ENCODE data around the gene SUN5. TPM values are rescaled to one million over a fixed set of nuclear protein-coding genes. Genes with fewer than 3 reads are reported as not detected.

Gene SUN5
- total RNA-seq, 2 experiments from 2014 or later = not detected

DNA sequence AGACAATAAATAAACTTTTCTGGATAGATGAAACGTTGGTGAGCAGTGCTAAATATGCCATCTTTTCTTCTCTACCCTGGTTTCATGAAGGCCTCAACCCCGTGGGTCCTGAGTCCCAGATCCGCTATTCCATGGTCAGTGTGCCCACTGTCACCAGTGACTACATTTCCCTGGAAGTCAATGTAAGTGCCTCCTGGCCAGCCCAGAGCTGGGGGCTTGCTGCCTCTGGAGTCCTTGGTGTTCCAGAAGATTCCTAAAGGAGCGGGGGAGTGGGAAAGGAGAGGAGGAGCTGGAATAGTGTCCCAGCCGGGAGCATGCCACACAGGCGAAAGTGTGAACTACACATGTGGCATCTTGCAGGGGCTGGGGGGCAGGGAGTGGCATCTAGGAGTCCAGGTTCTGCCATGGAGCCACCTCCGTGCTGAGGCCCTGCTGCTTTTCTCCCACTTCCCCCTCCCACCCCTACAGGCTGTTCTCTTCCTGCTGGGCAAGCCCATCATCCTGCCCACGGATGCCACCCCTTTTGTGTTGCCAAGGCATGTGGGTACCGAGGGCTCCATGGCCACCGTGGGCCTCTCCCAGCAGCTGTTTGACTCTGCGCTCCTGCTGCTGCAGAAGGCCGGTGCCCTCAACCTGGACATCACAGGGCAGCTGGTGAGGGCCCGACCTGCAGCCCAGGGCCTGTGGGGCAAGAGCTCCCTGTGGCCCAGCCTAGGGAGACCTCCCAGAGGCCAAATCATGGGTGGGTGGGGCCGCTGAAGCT, 14.1 kb upstream of the SUN5 start:
- Histone ChIP-seq H3K36me3 (ENCODE audit: insufficient read depth, low read length) (no peaks in the 10 kb centered on the region), H3K9me3 (ENCODE audit: control insufficient read depth in 1 of 2, insufficient read depth in 1 of 2, low read length in 2 of 2) (peaks cover 0 to 10% of the 10 kb centered on the region in 2 experiments), H3K4me3 (ENCODE audit: low read length) (no peak overlapping the region), H3K4me1 (ENCODE audit: insufficient read depth, low read length) (peaks cover 6% of the 10 kb centered on the region), H3K27me3 (ENCODE audit: control insufficient read depth in 1 of 2, insufficient read depth in 2 of 2, low read length in 2 of 2) (no peaks in the 10 kb centered on the region), H3K27ac (ENCODE audit: low read depth in 1 of 2, low read length in 2 of 2) (no peak overlapping the region)
- Mint-ChIP-seq H3K4me3 (no peak overlapping the region), H3K27ac (no peak overlapping the region), H3K36me3 (ENCODE audit: low read depth) (no peaks in the 10 kb centered on the region), H3K27me3 (no peaks in the 10 kb centered on the region), H3K9me3 (no peaks in the 10 kb centered on the region), H3K4me1 (ENCODE audit: low read depth) (peaks cover 14% of the 10 kb centered on the region)
- DNase-seq = no peak
- POLR2A ChIA-PET = no interaction called here
- TF ChIP-seq, protein P1, sequence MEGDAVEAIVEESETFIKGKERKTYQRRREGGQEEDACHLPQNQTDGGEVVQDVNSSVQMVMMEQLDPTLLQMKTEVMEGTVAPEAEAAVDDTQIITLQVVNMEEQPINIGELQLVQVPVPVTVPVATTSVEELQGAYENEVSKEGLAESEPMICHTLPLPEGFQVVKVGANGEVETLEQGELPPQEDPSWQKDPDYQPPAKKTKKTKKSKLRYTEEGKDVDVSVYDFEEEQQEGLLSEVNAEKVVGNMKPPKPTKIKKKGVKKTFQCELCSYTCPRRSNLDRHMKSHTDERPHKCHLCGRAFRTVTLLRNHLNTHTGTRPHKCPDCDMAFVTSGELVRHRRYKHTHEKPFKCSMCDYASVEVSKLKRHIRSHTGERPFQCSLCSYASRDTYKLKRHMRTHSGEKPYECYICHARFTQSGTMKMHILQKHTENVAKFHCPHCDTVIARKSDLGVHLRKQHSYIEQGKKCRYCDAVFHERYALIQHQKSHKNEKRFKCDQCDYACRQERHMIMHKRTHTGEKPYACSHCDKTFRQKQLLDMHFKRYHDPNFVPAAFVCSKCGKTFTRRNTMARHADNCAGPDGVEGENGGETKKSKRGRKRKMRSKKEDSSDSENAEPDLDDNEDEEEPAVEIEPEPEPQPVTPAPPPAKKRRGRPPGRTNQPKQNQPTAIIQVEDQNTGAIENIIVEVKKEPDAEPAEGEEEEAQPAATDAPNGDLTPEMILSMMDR (IDR thresholded peaks at IDR 0.05) = no peak
- intact Hi-C loops (cut with DNase I, micrococcal nuclease) = no loop called here
- ATAC-seq (ENCODE audit: poor library complexity) = no peak
- CTCF ChIA-PET = no interaction called here

DNA sequence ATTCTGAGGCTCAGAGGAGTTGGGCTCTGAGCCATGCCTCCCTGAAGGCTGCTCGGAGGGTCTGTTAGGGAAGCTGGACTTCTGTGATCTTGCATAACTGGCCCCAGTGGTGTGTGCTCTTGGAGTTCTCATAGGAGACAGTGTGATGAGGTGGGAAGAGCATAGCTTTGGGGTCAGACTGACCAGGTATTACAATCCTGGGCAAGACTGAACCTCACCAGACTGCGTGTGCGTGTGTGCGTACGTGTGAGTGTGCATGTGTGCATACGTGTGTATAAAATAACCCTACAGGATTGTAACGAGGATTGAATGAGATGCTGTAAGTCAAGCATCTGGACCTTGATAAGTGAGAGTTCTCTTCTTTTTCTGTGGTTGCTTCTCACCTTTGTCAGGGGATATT, 13.3 kb upstream of the SUN5 start:
- H3K4me3 Mint-ChIP-seq = no peak overlapping the region
- H3K27me3 Mint-ChIP-seq = no peaks in the 10 kb centered on the region
- no peak overlapping the region for H3K27ac Mint-ChIP-seq
- Histone ChIP-seq H3K27ac (ENCODE audit: low read depth in 1 of 2, low read length in 2 of 2) (no peak overlapping the region), H3K4me1 (ENCODE audit: insufficient read depth, low read length) (peaks cover 6% of the 10 kb centered on the region), H3K4me3 (ENCODE audit: low read length) (no peak overlapping the region), H3K27me3 (ENCODE audit: control insufficient read depth in 1 of 2, insufficient read depth in 2 of 2, low read length in 2 of 2) (no peaks in the 10 kb centered on the region), H3K9me3 (ENCODE audit: control insufficient read depth in 1 of 2, insufficient read depth in 1 of 2, low read length in 2 of 2) (peaks cover 0 to 10% of the 10 kb centered on the region in 2 experiments), H3K36me3 (ENCODE audit: insufficient read depth, low read length) (no peaks in the 10 kb centered on the region)
- no peaks in the 10 kb centered on the region for H3K36me3 Mint-ChIP-seq (ENCODE audit: low read depth)
- no peaks in the 10 kb centered on the region for H3K9me3 Mint-ChIP-seq
- ATAC-seq (ENCODE audit: poor library complexity) (no peak), DNase-seq (no peak)
- POLR2A ChIA-PET = no interaction called here
- TF ChIP-seq, protein P1 (IDR thresholded peaks at IDR 0.05) = no peak
- peaks cover 14% of the 10 kb centered on the region for H3K4me1 Mint-ChIP-seq (ENCODE audit: low read depth)
- CTCF ChIA-PET = no interaction called here
- intact Hi-C loops (cut with DNase I, micrococcal nuclease) = no loop called here

DNA sequence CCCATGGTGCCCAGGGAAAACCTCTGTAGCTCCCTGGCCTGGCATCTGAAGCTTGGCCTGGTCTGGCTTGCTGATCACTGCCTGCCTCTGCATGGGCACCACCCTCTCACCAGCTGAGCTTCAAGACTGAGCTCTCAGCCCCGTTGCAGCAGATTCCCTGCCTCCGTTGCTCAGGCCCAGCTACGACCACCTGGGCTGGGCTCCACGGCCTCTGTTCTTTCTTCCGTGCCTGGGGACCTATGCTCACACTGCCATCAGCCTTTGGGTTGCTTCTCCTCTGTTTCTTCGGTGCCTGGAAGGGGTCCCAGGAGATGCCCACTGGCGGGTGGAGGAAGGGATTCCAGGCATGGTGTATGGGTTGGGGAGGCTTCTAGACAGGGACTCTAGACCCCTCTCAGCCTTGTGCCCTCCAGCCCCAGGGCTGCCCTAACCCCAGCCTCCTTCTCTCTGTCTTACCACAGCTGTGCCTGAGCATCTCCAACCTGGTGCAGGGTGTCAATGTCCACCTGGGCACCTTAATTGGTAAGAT, 12.4 kb upstream of the SUN5 start:
- Mint-ChIP-seq H3K36me3 (ENCODE audit: low read depth) (no peaks in the 10 kb centered on the region), H3K9me3 (no peaks in the 10 kb centered on the region), H3K4me3 (no peak overlapping the region), H3K27ac (no peak overlapping the region), H3K27me3 (no peaks in the 10 kb centered on the region), H3K4me1 (ENCODE audit: low read depth) (peaks cover 14% of the 10 kb centered on the region)
- ChIA-PET POLR2A (no interaction called here), CTCF (no interaction called here)
- no peak overlapping the region for H3K4me3 ChIP-seq (ENCODE audit: low read length)
- H3K4me1 ChIP-seq (ENCODE audit: insufficient read depth, low read length) = peaks cover 6% of the 10 kb centered on the region
- ATAC-seq (ENCODE audit: poor library complexity) (no peak), DNase-seq (no peak)
- H3K36me3 ChIP-seq (ENCODE audit: insufficient read depth, low read length) = no peaks in the 10 kb centered on the region
- H3K9me3 ChIP-seq (ENCODE audit: control insufficient read depth in 1 of 2, insufficient read depth in 1 of 2, low read length in 2 of 2) = peaks cover 0 to 10% of the 10 kb centered on the region in 2 experiments
- no peaks in the 10 kb centered on the region for H3K27me3 ChIP-seq (ENCODE audit: control insufficient read depth in 1 of 2, insufficient read depth in 2 of 2, low read length in 2 of 2)
- no peak overlapping the region for H3K27ac ChIP-seq (ENCODE audit: low read depth in 1 of 2, low read length in 2 of 2)
- TF ChIP-seq, protein P1 (IDR thresholded peaks at IDR 0.05) = no peak
- intact Hi-C loops (cut with DNase I, micrococcal nuclease) = no loop called here

Data from CD4-positive, alpha-beta T cell (primary cell).